GM19238 (cell line): ENCODE data around the gene BMP10.
A peak's percentile ranks its signal among the peaks of the same experiment; 100 is the strongest.

Experiments used
- DNase-seq: peaks from one replicate; pipeline ENCODE4 v3.0.0; 2011; ENCODE audit warnings: low spot score; ENCODE audit not compliant: insufficient read length

The BMP10 gene

DNA sequence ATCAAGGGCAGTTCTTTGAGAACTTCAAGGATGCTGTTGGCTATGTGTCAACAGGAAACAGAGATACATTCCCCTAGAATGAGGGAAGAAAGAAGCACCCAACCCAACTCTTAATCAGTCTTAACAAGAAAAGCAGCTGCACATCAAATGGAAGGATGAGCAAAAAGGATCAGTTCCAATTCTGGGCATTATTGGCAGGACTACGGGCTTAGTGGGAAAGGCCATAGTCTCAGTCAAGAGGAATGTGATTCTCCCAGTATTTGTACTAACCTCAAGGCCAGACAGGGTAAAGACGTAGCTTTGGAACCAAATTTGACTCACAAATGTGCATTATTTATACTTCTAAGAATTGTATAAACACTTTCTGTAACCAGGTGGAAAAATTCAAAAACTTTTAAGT, 18.2 kb downstream of the BMP10 start:
- DNase-seq = no peak

DNA sequence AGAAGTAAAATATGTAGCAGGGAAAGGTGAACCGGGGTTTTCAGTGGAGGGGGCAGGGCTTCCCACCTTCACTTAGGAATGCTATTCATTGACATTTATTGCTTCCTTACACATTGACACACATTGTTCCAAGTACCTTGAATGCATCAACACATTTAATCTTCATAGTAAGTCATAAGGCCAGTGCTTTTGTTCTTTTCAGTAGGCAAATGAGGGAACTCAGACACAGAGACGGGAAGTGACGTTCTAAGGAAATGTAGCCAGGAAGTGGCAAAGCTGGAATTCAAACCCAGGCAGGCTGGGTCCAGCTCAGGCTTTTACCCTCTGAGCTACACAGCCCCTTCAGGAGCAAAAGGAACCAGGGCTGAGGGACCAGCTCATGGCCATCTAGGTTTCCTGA, 20.7 kb downstream of the BMP10 start:
- DNase-seq = no peak

GRCh38 chr2:68849579-68850030, 21.6 kb downstream of the BMP10 start:
- no peak for DNase-seq

GRCh38 chr2:68847751-68848150, 23.4 kb downstream of the BMP10 start:
- DNase-seq = no peak

DNA sequence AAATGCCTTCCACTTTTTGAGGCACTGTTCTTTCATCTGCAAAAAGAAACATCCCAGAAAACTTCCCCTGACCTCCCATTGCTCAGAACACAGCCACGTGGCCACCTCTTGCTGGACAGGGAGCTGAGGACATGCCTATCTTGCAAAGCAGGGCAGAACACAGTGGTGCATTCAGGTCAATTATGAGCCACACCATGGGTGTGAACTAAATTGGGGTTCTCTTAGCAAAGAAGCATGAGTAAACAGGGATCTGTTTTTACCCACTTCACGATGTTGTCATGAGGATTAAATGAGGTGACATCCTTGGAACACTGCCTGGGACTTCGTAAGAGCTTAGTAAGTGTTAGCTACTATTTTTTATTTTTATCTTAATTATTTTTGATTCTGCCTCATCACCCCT, 25.1 kb downstream of the BMP10 start:
- DNase-seq = no peak

GRCh38 chr2:68845043-68845442, 26.2 kb downstream of the BMP10 start:
- no peak for DNase-seq

GRCh38 chr2:68839260-68839833, 31.9 kb downstream of the BMP10 start:
- DNase-seq = no peak

GRCh38 chr2:68838641-68839040, 32.6 kb downstream of the BMP10 start:
- no peak for DNase-seq

DNA sequence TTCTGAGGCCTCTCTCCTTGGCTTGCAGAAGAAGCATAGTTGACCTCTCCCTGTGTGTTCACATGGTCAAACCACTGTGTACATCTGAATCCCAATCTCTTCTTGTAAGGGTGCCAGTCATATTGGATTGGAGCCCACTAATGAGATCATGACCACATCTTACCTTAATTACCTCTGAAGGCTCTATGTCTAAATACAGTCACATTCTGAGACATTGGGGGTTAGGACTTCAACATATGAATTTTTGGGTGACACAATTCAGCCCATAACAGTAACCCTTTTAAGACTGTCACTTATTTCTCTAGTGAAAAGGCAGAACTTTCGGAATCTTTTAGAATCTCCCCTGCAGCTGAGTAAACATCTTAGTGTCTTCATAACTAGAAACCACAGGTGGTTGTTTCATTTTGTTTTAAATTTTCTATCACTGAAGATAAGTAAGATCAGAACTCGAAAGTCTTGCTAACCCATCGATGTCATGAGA, 33.3 kb downstream of the BMP10 start:
- DNase-seq = no peak

- peak; percentile 35 for DNase-seq
These were observed 33.9 kb downstream of the BMP10 start for GRCh38 chr2:68837164-68837860.

DNA sequence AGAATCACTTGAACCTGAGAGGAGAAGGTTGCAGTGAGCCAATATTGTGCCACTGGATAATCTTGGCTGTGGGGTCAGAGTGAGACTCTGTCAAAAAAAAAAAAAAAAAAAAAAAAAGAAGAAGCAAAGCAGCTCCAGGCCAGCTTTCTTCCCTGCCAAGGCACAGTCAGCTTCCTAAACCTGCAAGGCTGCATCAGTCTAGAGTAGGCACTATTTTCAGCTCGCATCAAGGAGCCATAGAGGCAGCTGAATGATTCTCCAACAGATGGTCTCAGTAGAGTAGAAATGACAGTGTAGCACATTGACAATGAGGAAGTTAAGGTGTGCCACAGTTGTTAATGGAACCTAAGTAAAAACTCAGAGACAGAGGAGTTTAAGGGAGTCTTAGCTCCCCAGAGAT, 35.6 kb downstream of the BMP10 start:
- no peak for DNase-seq

- DNase-seq = no peak
These were observed 36.3 kb downstream of the BMP10 start for GRCh38 chr2:68834737-68835376.

- DNase-seq = no peak
These were observed 38.0 kb downstream of the BMP10 start for GRCh38 chr2:68833162-68833561.

- DNase-seq = no peak
These were observed 38.8 kb downstream of the BMP10 start for GRCh38 chr2:68832233-68832869.

DNA sequence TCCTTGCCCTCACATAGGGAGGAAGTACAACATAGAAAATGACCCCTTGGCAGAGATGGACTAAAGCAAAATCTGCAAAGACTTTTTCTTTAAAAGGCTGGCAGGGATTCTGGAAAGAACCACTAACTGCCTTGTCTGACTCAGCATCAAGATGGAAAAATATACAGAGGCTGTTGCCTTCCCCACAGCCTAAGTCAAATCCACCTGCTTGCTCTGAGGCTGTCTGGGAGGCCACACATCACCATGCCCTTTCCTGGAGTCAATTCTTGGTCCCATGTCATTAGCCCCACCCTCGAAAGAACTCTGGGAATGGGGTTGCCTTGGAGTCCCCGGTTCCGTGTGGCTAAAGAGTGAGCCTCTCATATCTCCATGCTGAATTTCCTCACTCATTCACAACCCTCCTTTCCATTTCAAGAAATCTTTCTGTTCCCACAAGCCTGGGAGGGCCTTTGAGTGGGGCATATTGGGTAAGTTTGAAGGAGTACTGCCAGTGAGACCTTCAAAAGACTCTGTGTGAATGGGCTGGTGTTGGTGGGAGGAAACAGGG, 39.4 kb downstream of the BMP10 start:
- DNase-seq = no peak

DNA sequence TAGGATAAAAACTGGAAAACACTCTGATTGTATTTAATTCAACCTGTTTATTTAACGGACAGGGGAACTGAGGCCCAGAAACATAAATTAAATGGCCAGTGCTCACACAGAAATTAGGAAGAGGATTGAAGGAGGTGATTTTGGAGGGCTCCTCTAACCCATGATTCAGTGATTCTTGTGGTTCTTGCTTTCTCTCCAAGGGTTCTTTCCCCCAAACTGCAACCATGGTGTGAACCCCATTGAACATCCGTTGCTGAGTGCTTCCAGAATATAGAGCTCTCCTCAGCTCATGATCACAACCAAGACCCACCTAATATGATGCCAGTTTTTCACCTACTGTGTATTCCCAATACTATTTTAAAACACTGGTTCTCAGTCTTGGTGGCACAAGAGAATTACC, 41.4 kb downstream of the BMP10 start:
- DNase-seq = no peak

DNA sequence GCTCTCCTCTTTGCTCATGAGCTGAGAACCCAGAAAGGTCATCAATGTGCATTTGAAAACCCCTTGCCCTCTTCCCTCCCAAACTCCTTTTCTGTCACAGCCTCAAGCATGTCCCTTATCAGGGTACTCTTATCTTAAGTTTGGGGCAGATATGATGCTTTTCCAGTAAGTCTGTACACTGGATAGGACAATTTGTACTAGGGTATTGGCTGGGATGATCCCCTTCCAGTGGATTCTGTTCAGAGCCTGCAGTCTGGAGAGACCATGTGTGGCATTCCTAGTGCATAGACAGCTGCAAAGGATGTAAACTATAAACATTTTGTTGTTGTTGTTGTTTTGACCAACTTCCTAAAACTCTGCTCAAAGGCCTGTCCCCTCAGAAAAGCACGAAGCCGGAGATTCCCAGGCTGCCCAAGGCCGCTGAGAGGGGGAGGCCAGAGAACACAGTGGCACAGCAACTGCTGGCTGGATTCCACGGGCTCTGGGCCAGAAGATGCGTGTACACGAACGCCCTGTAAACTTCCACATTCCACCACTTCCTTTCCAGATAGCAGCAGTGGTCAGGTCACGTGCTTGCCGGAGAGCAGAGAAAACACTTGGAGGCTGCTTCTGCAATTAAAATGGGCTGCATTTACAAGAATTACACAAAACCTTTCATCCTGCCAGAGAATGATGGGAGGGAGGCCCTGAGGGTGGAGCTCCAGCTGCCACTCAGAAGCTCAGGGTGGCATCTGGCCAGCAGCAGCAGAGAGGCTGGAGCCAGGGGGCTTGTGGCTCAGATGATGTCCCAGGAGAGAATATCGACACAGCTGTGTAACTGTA, 42.1 kb downstream of the BMP10 start:
- no peak for DNase-seq

- DNase-seq = no peak
These were observed 43.5 kb downstream of the BMP10 start for GRCh38 chr2:68827666-68828065.

DNA sequence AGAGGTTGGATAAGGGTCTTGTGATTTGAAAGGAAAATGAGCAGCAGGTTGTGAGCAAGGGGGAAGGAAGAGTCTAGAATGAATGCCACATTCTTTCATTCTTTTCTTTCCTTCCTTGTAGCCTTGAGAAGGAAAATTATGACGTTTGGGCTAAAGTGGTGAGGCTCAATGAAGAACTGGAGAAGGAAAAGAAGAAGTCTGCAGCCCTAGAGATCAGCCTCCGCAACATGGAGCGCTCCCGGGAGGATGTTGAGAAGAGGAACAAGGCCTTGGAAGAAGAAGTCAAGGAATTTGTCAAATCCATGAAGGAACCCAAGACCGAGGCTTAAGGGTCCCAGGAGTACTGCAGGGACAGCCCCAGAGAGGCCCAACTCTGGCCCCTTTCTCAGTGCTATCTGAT, 45.3 kb downstream of the BMP10 start:
- no peak for DNase-seq

- DNase-seq = no peak
These were observed 46.4 kb downstream of the BMP10 start for GRCh38 chr2:68824831-68825230.
